ENCODE measurements around the gene ARHGEF40.
A peak's percentile ranks its signal among the peaks of the same experiment; 100 is the strongest.

ARHGEF40 gene

GRCh38 chr14:21074398-21075272 lies 4.5 kb downstream of the ARHGEF40 start:
- no peak for TF ChIP-seq CTCF (IDR thresholded peaks at IDR 0.05; ENCODE audit: borderline replicate concordance, control extremely low read depth, extremely low read depth, insufficient read depth, missing control alignments)
- peak; percentile 24 for DNase-seq (ENCODE audit: low spot score)
- in situ Hi-C loops (cut with MboI; ENCODE audit: low sequenced_read_pairs, unreplicated experiment) = no loop called here

- TF ChIP-seq CTCF (IDR thresholded peaks at IDR 0.05; ENCODE audit: borderline replicate concordance, control extremely low read depth, extremely low read depth, insufficient read depth, missing control alignments) = no peak
- no peak for DNase-seq (ENCODE audit: low spot score)
- in situ Hi-C loops (cut with MboI; ENCODE audit: low sequenced_read_pairs, unreplicated experiment) = no loop called here
Observed at GRCh38 chr14:21075719-21076437, 5.8 kb downstream of the ARHGEF40 start.

GRCh38 chr14:21077672-21078071 lies 7.6 kb downstream of the ARHGEF40 start:
- peak; percentile 21 for DNase-seq (ENCODE audit: low spot score)
- in situ Hi-C loops (cut with MboI; ENCODE audit: low sequenced_read_pairs, unreplicated experiment) = no loop called here
- TF ChIP-seq CTCF (IDR thresholded peaks at IDR 0.05; ENCODE audit: borderline replicate concordance, control extremely low read depth, extremely low read depth, insufficient read depth, missing control alignments) = no peak

- TF ChIP-seq CTCF (IDR thresholded peaks at IDR 0.05; ENCODE audit: borderline replicate concordance, control extremely low read depth, extremely low read depth, insufficient read depth, missing control alignments) = no peak
- peak; percentile 16 for DNase-seq (ENCODE audit: low spot score)
- in situ Hi-C loops (cut with MboI; ENCODE audit: low sequenced_read_pairs, unreplicated experiment) = no loop called here
Observed at GRCh38 chr14:21078287-21078686, 8.2 kb downstream of the ARHGEF40 start.

GRCh38 chr14:21078726-21079125 lies 8.6 kb downstream of the ARHGEF40 start:
- in situ Hi-C loops (cut with MboI; ENCODE audit: low sequenced_read_pairs, unreplicated experiment) = no loop called here
- DNase-seq (ENCODE audit: low spot score) = no peak
- TF ChIP-seq CTCF (IDR thresholded peaks at IDR 0.05; ENCODE audit: borderline replicate concordance, control extremely low read depth, extremely low read depth, insufficient read depth, missing control alignments) = no peak

- TF ChIP-seq CTCF (IDR thresholded peaks at IDR 0.05; ENCODE audit: borderline replicate concordance, control extremely low read depth, extremely low read depth, insufficient read depth, missing control alignments) = no peak
- DNase-seq (ENCODE audit: low spot score) = peak; percentile 23
- in situ Hi-C loops (cut with MboI; ENCODE audit: low sequenced_read_pairs, unreplicated experiment) = no loop called here
Observed at GRCh38 chr14:21081521-21082142, 11.5 kb downstream of the ARHGEF40 start.
